ENCODE results near the gene KASH5. TPM values are rescaled to one million over a fixed set of nuclear protein-coding genes. Genes with fewer than 3 reads are reported as not detected.
A peak's percentile ranks its signal among the peaks of the same experiment; 100 is the strongest.

The KASH5 gene
- total RNA-seq, 1 experiment from 2014 or later, result 0.42 TPM

GRCh38 chr19:49425178-49425577 is 37.1 kb downstream of the KASH5 start, which contains the start of gene GFY (continued):
- TF ChIP-seq NR3C1 (CRISPR knock-in tag; conservative IDR thresholded peaks at IDR 0.05; ENCODE audit: low read depth), result no peak
- TF ChIP-seq USF1 (CRISPR knock-in tag; IDR thresholded peaks at IDR 0.05), result no peak
- TF ChIP-seq TEAD1 (CRISPR knock-in tag; IDR thresholded peaks at IDR 0.05), result no peak
- TF ChIP-seq TEAD4 (CRISPR knock-in tag; IDR thresholded peaks at IDR 0.05), result no peak

GRCh38 chr19:49425922-49426592 is 38.0 kb downstream of the KASH5 start:
- peak; percentile 61 for ATAC-seq
- POLR2A ChIA-PET, result interaction anchor here (0.7 to 1.8 kb wide), 4 partner anchors 10 to 25 kb away, joined by 3 to 11 read pairs (median 4); partner anchors contain the start of gene PIH1D1
- Mint-ChIP-seq H3K36me3 (no peaks in the 10 kb centered on the region), H3K4me1 (peaks cover 73% of the 10 kb centered on the region), H3K27ac (no peak overlapping the region; the same call in 1 of the 2 replicates), H3K9me3 (no peaks in the 10 kb centered on the region), H3K4me3 (peak overlapping the region; percentile 68), H3K27me3 (ENCODE audit: low read depth) (peaks cover 98% of the 10 kb centered on the region)
- CTCF ChIA-PET, result interaction anchor here (0.6 to 4.5 kb wide), 16 partner anchors 9 to 749 kb away, joined by 3 to 34 read pairs (median 4); partner anchors contain the start of genes ALDH16A1, SLC17A7 and TEAD2
- peak; percentile 99 for DNase-seq (ENCODE audit: low spot score)
- TF ChIP-seq TEAD1 (CRISPR knock-in tag; IDR thresholded peaks at IDR 0.05), result no peak
- no peak; the same call in 1 of the 2 replicates for TF ChIP-seq ETV6 (CRISPR knock-in tag; IDR thresholded peaks at IDR 0.05)
- no peak for TF ChIP-seq GRHL2 (CRISPR knock-in tag; IDR thresholded peaks at IDR 0.05; ENCODE audit: insufficient replicate concordance, severe bottlenecking)
- TF ChIP-seq TCF7 (CRISPR knock-in tag; IDR thresholded peaks at IDR 0.05; ENCODE audit: low read depth), result no peak
- no peak for TF ChIP-seq NFATC4 (CRISPR knock-in tag; IDR thresholded peaks at IDR 0.05)
- TF ChIP-seq, protein P1, sequence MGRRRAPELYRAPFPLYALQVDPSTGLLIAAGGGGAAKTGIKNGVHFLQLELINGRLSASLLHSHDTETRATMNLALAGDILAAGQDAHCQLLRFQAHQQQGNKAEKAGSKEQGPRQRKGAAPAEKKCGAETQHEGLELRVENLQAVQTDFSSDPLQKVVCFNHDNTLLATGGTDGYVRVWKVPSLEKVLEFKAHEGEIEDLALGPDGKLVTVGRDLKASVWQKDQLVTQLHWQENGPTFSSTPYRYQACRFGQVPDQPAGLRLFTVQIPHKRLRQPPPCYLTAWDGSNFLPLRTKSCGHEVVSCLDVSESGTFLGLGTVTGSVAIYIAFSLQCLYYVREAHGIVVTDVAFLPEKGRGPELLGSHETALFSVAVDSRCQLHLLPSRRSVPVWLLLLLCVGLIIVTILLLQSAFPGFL (CRISPR knock-in tag; IDR thresholded peaks at IDR 0.05; ENCODE audit: borderline replicate concordance), result no peak
- peak; percentile 70; the same call in 1 of the 2 replicates for TF ChIP-seq MAX (CRISPR knock-in tag; IDR thresholded peaks at IDR 0.05)
- TF ChIP-seq FOXP1 (CRISPR knock-in tag; IDR thresholded peaks at IDR 0.05; ENCODE audit: borderline replicate concordance), result no peak
- TF ChIP-seq, protein P2, sequence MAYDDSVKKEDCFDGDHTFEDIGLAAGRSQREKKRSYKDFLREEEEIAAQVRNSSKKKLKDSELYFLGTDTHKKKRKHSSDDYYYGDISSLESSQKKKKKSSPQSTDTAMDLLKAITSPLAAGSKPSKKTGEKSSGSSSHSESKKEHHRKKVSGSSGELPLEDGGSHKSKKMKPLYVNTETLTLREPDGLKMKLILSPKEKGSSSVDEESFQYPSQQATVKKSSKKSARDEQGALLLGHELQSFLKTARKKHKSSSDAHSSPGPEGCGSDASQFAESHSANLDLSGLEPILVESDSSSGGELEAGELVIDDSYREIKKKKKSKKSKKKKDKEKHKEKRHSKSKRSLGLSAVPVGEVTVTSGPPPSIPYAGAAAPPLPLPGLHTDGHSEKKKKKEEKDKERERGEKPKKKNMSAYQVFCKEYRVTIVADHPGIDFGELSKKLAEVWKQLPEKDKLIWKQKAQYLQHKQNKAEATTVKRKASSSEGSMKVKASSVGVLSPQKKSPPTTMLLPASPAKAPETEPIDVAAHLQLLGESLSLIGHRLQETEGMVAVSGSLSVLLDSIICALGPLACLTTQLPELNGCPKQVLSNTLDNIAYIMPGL (CRISPR knock-in tag; IDR thresholded peaks at IDR 0.05), result no peak
- no peak for TF ChIP-seq NR2C2 (CRISPR knock-in tag; IDR thresholded peaks at IDR 0.05)
- TF ChIP-seq, protein P3, sequence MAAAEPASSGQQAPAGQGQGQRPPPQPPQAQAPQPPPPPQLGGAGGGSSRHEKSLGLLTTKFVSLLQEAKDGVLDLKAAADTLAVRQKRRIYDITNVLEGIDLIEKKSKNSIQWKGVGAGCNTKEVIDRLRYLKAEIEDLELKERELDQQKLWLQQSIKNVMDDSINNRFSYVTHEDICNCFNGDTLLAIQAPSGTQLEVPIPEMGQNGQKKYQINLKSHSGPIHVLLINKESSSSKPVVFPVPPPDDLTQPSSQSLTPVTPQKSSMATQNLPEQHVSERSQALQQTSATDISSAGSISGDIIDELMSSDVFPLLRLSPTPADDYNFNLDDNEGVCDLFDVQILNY (CRISPR knock-in tag; IDR thresholded peaks at IDR 0.05), result peak; percentile 55; the same call in 1 of the 2 replicates
- TF ChIP-seq SMAD4 (CRISPR knock-in tag; IDR thresholded peaks at IDR 0.05), result no peak
- TF ChIP-seq NFE2L1 (CRISPR knock-in tag; IDR thresholded peaks at IDR 0.05), result peak; percentile 35; the same call in 1 of the 2 replicates
- TF ChIP-seq ZNF121 (CRISPR knock-in tag; IDR thresholded peaks at IDR 0.05), result no peak
- TF ChIP-seq, protein P4, sequence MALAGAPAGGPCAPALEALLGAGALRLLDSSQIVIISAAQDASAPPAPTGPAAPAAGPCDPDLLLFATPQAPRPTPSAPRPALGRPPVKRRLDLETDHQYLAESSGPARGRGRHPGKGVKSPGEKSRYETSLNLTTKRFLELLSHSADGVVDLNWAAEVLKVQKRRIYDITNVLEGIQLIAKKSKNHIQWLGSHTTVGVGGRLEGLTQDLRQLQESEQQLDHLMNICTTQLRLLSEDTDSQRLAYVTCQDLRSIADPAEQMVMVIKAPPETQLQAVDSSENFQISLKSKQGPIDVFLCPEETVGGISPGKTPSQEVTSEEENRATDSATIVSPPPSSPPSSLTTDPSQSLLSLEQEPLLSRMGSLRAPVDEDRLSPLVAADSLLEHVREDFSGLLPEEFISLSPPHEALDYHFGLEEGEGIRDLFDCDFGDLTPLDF (CRISPR knock-in tag; IDR thresholded peaks at IDR 0.05), result no peak
- TF ChIP-seq KAT7 (CRISPR knock-in tag; IDR thresholded peaks at IDR 0.05; ENCODE audit: borderline replicate concordance), result no peak
- no peak for TF ChIP-seq SMAD3 (CRISPR knock-in tag; IDR thresholded peaks at IDR 0.05; ENCODE audit: borderline replicate concordance)
- TF ChIP-seq, protein P5, sequence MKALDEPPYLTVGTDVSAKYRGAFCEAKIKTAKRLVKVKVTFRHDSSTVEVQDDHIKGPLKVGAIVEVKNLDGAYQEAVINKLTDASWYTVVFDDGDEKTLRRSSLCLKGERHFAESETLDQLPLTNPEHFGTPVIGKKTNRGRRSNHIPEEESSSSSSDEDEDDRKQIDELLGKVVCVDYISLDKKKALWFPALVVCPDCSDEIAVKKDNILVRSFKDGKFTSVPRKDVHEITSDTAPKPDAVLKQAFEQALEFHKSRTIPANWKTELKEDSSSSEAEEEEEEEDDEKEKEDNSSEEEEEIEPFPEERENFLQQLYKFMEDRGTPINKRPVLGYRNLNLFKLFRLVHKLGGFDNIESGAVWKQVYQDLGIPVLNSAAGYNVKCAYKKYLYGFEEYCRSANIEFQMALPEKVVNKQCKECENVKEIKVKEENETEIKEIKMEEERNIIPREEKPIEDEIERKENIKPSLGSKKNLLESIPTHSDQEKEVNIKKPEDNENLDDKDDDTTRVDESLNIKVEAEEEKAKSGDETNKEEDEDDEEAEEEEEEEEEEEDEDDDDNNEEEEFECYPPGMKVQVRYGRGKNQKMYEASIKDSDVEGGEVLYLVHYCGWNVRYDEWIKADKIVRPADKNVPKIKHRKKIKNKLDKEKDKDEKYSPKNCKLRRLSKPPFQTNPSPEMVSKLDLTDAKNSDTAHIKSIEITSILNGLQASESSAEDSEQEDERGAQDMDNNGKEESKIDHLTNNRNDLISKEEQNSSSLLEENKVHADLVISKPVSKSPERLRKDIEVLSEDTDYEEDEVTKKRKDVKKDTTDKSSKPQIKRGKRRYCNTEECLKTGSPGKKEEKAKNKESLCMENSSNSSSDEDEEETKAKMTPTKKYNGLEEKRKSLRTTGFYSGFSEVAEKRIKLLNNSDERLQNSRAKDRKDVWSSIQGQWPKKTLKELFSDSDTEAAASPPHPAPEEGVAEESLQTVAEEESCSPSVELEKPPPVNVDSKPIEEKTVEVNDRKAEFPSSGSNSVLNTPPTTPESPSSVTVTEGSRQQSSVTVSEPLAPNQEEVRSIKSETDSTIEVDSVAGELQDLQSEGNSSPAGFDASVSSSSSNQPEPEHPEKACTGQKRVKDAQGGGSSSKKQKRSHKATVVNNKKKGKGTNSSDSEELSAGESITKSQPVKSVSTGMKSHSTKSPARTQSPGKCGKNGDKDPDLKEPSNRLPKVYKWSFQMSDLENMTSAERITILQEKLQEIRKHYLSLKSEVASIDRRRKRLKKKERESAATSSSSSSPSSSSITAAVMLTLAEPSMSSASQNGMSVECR (CRISPR knock-in tag; IDR thresholded peaks at IDR 0.05; ENCODE audit: borderline replicate concordance), result no peak
- TF ChIP-seq GABPB1 (CRISPR knock-in tag; IDR thresholded peaks at IDR 0.05), result no peak
